Psoas muscle (tissue), 8 donors: ENCODE results near the gene F10. TPM values are rescaled to one million over a fixed set of nuclear protein-coding genes. Genes with fewer than 3 reads are reported as not detected.

Experiments
- ATAC-seq, 4 donors: fragments of 200-7000 bp; cut with Tn5 transposase; one replicate each; pipeline ENCODE4 v1.9.1; 2020; ENCODE audit warnings: moderate library complexity in 3 of 4, mild to moderate bottlenecking in 2 of 4
- DNase-seq, 2 donors: peaks; one replicate each; pipeline ENCODE4 v3.0.0-alpha.2; 2020
- H3K27ac ChIP-seq: fragments of 200-600 bp; one replicate; pipeline ENCODE4 v1.8.0; 2022
- H3K27me3 ChIP-seq, 3 donors: fragments of 200-600 bp in 1 of 3; one replicate each; pipeline versions ENCODE4 v1.6.1 to v1.8.0; 2013 to 2022; ENCODE audit warnings: low read length in 2 of 3, mild to moderate bottlenecking in 2 of 3, moderate library complexity in 1 of 3; ENCODE audit not compliant: insufficient read depth in 3 of 3
- H3K36me3 ChIP-seq, 2 donors: fragments of 200-600 bp in 1 of 2; one replicate each; pipeline versions ENCODE4 v1.6.1 to v1.8.0; 2013 to 2022; ENCODE audit warnings: low read depth in 1 of 2, mild to moderate bottlenecking in 1 of 2, moderate library complexity in 1 of 2; ENCODE audit not compliant: insufficient read depth in 1 of 2
- H3K4me1 ChIP-seq: fragments of 200-600 bp; one replicate; pipeline ENCODE4 v1.8.0; 2022
- H3K4me3 ChIP-seq: fragments of 200-600 bp; one replicate; pipeline ENCODE4 v1.8.0; 2022; ENCODE audit warnings: mild to moderate bottlenecking
- H3K9me3 ChIP-seq: fragments of 200-600 bp; one replicate; pipeline ENCODE4 v1.8.0; 2022
- CTCF ChIP-seq: fragments of 200-600 bp; IDR thresholded peaks from one replicate; pipeline ENCODE4 v1.8.0; 2022; ENCODE audit warnings: antibody characterized with exemption
- WGBS, 3 donors: extraction: QIAGEN DNeasy Blood & Tissue Kit; methylation state at CpG; one replicate each; pipeline versions ENCODE4 v1.1.6 to v1.1.7; 2013; 5-methylcytosine and 5-hydroxymethylcytosine counted together
- intact Hi-C, 2 donors: fragments of 100-400 bp; cut with DNase I; formaldehyde crosslinking; loops; one replicate each; pipeline versions ENCODE4 v1.11.0 to v1.14.2; 2022
- polyA plus RNA-seq, 3 donors: library from polyadenylated mRNA; stranded (reverse); fragments of 200-250 nt; gene quantifications; one replicate each; pipeline ENCODE4 v1.2.3, GENCODE V29; 2013
- total RNA-seq, 4 donors: library from RNA; stranded (reverse); fragmentation: NEBNext Ultra II Directional in 2 of 4; extraction: Animal tissue kit (Norgen Biotek cat#: 25700) in 2 of 4; gene quantifications; one replicate each; pipeline versions ENCODE4 v1.2.1 to v1.2.4, GENCODE V29; 2021 to 2023
- donor health status: healthy with polysubstance abuse.
- donor health status: DM: no; HTN: no; CAD: no; lungs with moderate emphysema.
- donor health status: Bipolar disorder and iron deficiency.
- donor health status: healthy.
- donor health status: DM: yes; HTN: yes; CAD: no.
- donor health status: DM: no; HTN: no; CAD: no.
- donor health status: DM: no; HTN: no; CAD: no.
- donor health status: DM: yes; HTN: yes; CAD: no.

Gene F10
- total and polyA plus RNA-seq, 7 donors: 0.63 to 4.9 (median 1.5) TPM

GRCh38 chr13:113150550-113151365 lies 28.2 kb downstream of the F10 start:
- Histone ChIP-seq H3K9me3 (no peaks in the 10 kb centered on the region), H3K27ac (no peak overlapping the region), H3K4me1 (peaks cover 11% of the 10 kb centered on the region), H3K36me3 (no peaks in the 10 kb centered on the region), H3K27me3 (no peaks in the 10 kb centered on the region), H3K4me3 (no peak overlapping the region)
- no peak for TF ChIP-seq CTCF
- intact Hi-C loops: loop anchor here in 1 of 2 donors (5.0 kb wide), 1 partner anchor 113 kb away; no protein-coding TSS in a partner anchor
- WGBS, 3 donors: 81 to 87% (median 83%) methylated on average over 31 of the region's 31 CpGs
- no peak for ATAC-seq
- no peak for DNase-seq

GRCh38 chr13:113151745-113152690 lies 29.4 kb downstream of the F10 start:
- intact Hi-C loops: loop anchor here in 1 of 2 donors (5.0 kb wide), 1 partner anchor 115 kb away; no protein-coding TSS in a partner anchor
- ATAC-seq (peak; percentile 43 to 72 (median 64)), DNase-seq (peak; percentile 41 to 64)
- no peaks in the 10 kb centered on the region for H3K9me3 ChIP-seq
- H3K4me1 ChIP-seq: peaks cover 11% of the 10 kb centered on the region
- no peak for TF ChIP-seq CTCF
- H3K27ac ChIP-seq: peak overlapping the region; percentile 86
- H3K27me3 ChIP-seq: no peaks in the 10 kb centered on the region
- peak overlapping the region; percentile 68 for H3K4me3 ChIP-seq
- 52 to 57% (median 55%) methylated on average over 24 to 28 of the region's 28 CpGs for WGBS, 3 donors
- no peaks in the 10 kb centered on the region for H3K36me3 ChIP-seq

GRCh38 chr13:113152691-113152983 lies 30.0 kb downstream of the F10 start:
- Histone ChIP-seq H3K4me3 (peak overlapping the region; percentile 68), H3K4me1 (peaks cover 11% of the 10 kb centered on the region), H3K27ac (peak overlapping the region; percentile 86), H3K9me3 (no peaks in the 10 kb centered on the region), H3K27me3 (no peaks in the 10 kb centered on the region), H3K36me3 (no peaks in the 10 kb centered on the region)
- DNase-seq (no peak), ATAC-seq (no peak)
- intact Hi-C loops: loop anchor here in 1 of 2 donors (5.0 kb wide), 1 partner anchor 115 kb away; no protein-coding TSS in a partner anchor
- 55 to 83% (median 61%) methylated on average over 2 of the region's 2 CpGs for WGBS, 3 donors
- TF ChIP-seq CTCF: no peak

GRCh38 chr13:113152984-113153809 lies 30.6 kb downstream of the F10 start:
- ATAC-seq (peak; percentile 52 to 68 (median 60)), DNase-seq (peak; percentile 63 to 79)
- TF ChIP-seq CTCF: no peak
- H3K27me3 ChIP-seq: no peaks in the 10 kb centered on the region
- H3K4me3 ChIP-seq: peak overlapping the region; percentile 68
- WGBS, 3 donors: 25 to 33% (median 30%) methylated on average over 53 to 60 of the region's 60 CpGs
- no peaks in the 10 kb centered on the region for H3K36me3 ChIP-seq
- intact Hi-C loops: loop anchor here in 1 of 2 donors (5.0 kb wide), 1 partner anchor 116 kb away; no protein-coding TSS in a partner anchor
- H3K27ac ChIP-seq: peak overlapping the region; percentile 86
- H3K4me1 ChIP-seq: peaks cover 11% of the 10 kb centered on the region
- no peaks in the 10 kb centered on the region for H3K9me3 ChIP-seq
